ENCODE data around the gene ABHD12B.

Gene ABHD12B

GRCh38 chr14:50871914-50872732, at the start of gene ABHD12B:
Gene ABHD12B, plus strand, starts transcription at chr14:50872053. Its CDS starts 122 bp downstream, at chr14:50872175.
- peak; percentile 28 for DNase-seq

GRCh38 chr14:50822501-50823042, 49.3 kb upstream of the ABHD12B start:
- DNase-seq = no peak

- DNase-seq = peak; percentile 45
Measured at GRCh38 chr14:50823051-50823761, 48.6 kb upstream of the ABHD12B start.

GRCh38 chr14:50823762-50824636, 47.9 kb upstream of the ABHD12B start:
- no peak for DNase-seq

- DNase-seq = no peak
Measured at GRCh38 chr14:50825307-50825706, 46.5 kb upstream of the ABHD12B start.

- DNase-seq = no peak
Measured at GRCh38 chr14:50826681-50827080, 45.2 kb upstream of the ABHD12B start.

- no peak for DNase-seq
Measured at GRCh38 chr14:50828721-50829488, 42.9 kb upstream of the ABHD12B start.

- no peak for DNase-seq
Measured at GRCh38 chr14:50829489-50830043, 42.3 kb upstream of the ABHD12B start.

GRCh38 chr14:50830044-50830931, 41.6 kb upstream of the ABHD12B start:
- peak; percentile 76 for DNase-seq

- DNase-seq = peak; percentile 82
Measured at GRCh38 chr14:50830932-50831725, 40.7 kb upstream of the ABHD12B start, which contains the start of gene NIN. Gene NIN, minus strand, starts transcription at chr14:50831162. Its CDS starts 9,106 bp downstream, at chr14:50822056.

GRCh38 chr14:50831726-50832168, 40.1 kb upstream of the ABHD12B start:
- no peak for DNase-seq

GRCh38 chr14:50832935-50833630, 38.8 kb upstream of the ABHD12B start:
- no peak for DNase-seq

GRCh38 chr14:50834802-50835276, 37.0 kb upstream of the ABHD12B start:
- no peak for DNase-seq

- DNase-seq = no peak
Measured at GRCh38 chr14:50835280-50835679, 36.6 kb upstream of the ABHD12B start.

- no peak for DNase-seq
Measured at GRCh38 chr14:50836515-50836914, 35.3 kb upstream of the ABHD12B start.

- no peak for DNase-seq
Measured at GRCh38 chr14:50837271-50837670, 34.6 kb upstream of the ABHD12B start.

- no peak for DNase-seq
Measured at GRCh38 chr14:50837850-50838470, 33.9 kb upstream of the ABHD12B start.

GRCh38 chr14:50839048-50839447, 32.8 kb upstream of the ABHD12B start:
- no peak for DNase-seq

Data from right hindlimb (tissue), 1 donor.